NCI-H146 treated with DMSO at 0.1 percent for 48 hours (cell line): ENCODE data around the gene INSR.
"Not testable (repeated sequence)": the region's sequence is repeated elsewhere in the genome, so short reads cannot be mapped to it uniquely, and the experiment has no call there.

ENCODE experiments used
- DNase-seq: peaks from one replicate; lab custom pipeline; 2025; ENCODE audit not compliant: unreplicated experiment; lab: John Stamatoyannopoulos, UW

INSR gene

DNA sequence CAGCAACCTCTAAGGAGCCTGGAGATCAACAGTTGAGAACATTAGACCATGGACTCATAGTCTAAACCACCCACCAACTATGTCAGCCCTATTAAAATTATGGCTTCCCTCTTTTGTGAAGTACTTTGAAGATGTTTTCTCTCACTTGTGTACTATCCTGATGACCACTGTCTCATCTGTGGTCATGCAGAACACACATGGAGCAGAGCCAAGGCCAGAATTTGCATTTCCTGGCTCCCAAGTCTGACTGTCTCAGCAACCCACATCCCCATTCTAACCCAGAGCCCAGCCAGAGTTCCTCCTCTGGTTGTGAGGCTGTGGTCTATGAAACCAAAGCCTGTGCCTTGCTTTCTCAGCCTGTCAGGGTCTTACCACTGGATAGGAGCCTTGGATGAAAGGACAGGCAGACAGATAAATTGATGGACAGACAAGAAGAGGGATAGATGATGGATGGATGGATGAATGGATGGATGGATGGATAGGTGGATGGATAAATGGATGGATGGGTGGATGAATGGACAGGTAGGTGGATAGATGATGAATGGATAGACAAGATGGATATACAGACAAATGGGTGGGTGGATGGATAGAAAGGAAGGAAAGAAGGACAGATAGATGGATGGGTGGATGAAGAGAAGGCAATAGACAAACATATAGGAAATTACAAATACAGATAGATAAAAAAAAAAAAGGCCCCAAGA is 189.3 kb downstream of the INSR start:
- no peak for DNase-seq

GRCh38 chr19:7101498-7102253 is 192.5 kb downstream of the INSR start:
- DNase-seq, result no peak

GRCh38 chr19:7099597-7099921 is 194.7 kb downstream of the INSR start:
- no peak for DNase-seq

- peak; percentile 82 for DNase-seq
These were observed 195.3 kb downstream of the INSR start for GRCh38 chr19:7098701-7099596.

- DNase-seq, result no peak
These were observed 196.1 kb downstream of the INSR start for GRCh38 chr19:7098096-7098495.

DNA sequence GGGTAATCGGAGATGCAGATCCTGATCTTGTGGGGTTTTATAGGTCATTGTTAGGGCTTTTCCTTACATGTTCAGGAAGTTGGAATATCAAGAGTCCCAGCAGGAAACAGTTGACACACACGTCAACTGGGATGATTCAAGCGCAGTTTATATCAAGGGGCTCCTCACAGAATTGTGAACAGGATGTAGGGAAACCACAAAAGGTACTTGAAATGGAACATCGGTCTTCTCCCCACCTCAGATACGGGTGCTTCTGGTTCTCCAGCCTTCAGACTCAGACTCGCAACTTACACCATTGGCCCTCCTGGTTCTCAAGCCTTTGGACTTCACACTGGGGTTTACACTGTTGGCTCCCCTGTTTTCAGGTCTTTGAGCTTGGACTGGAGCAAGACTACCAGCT is 205.2 kb downstream of the INSR start:
- DNase-seq, result no peak

DNA sequence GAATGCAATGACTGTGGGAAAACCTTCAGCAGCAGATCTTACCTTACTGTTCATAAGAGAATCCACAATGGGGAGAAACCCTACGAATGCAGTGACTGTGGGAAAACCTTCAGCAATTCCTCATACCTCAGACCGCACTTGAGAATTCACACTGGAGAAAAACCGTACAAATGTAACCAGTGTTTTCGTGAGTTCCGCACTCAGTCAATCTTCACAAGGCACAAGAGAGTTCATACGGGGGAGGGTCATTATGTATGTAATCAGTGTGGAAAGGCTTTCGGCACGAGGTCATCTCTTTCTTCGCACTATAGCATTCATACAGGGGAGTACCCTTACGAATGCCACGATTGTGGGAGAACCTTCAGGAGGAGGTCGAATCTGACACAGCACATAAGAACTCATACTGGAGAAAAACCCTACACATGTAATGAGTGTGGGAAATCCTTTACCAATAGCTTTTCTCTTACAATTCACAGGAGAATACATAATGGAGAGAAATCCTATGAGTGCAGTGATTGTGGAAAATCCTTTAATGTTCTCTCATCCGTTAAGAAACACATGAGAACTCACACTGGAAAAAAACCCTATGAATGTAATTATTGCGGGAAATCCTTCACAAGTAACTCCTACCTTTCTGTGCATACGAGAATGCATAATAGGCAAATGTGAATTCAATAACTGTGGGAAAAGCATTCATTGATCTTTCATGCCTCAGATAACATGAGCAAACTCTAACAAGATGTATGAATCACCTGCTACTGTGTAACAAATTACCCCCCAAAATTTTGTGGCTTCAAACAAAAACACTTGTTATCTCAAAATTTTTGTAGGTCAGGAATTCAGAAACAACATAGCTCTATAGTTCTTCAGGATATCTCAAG is 210.9 kb downstream of the INSR start:
- no peak for DNase-seq

DNA sequence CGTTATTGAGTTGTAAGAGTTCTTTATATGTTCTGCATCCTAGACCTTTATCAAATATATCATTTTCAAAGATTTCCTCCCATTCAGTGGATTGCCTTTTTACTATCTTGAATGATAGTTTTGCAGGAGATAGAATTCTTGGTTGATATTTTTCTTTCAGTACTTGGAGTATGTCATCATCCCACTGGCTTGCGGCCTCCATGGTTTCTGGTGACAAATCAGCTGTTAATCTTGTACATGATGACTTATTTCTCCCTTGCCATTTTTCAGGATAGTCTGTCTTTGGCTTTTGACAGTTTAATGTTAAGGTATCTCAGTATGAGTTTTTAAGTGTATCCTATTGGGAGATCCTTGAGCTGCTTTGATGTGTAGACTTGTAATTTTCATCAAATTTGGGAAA is 216.2 kb downstream of the INSR start:
- DNase-seq, result no peak

DNA sequence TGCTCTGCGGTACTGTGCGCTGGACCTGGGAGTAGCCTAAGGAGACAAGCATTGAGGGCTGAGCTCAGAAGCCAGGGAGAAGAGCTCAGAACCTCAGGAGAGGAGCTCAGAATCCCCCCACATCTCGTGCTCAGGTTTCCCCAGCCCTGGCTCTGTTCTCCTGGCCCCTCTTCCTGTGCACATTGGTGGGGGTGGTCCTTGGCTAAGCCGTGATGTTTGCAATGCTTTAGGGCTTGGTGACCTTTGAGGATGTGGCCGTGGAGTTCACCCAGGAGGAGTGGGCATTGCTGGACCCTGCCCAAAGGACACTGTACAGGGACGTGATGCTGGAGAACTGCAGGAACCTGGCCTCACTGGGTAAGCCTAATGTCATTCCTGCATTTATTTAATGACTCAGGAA is 218.1 kb downstream of the INSR start:
- DNase-seq, result no peak

GRCh38 chr19:7074705-7075282 is 219.4 kb downstream of the INSR start:
- DNase-seq, result no peak

- no peak for DNase-seq
These were observed 221.7 kb downstream of the INSR start for GRCh38 chr19:7072541-7072940.

DNA sequence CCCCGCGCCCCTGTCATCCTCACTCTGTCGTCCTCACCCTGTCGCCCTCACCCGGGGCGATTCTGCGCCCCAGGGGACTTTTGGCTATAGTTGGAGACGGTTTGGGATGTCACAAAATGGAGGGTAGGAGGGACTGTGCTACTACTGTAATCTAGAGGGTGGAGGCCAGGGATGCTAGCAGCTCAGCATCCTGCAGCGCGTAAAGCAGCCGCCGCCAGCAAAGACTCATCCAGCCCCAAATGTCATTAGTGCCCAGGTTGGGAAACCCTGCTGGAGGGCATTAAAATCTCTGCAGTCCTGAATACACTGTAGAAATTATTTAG is 224.3 kb downstream of the INSR start:
- DNase-seq, result no peak

GRCh38 chr19:7069042-7069903 is 224.9 kb downstream of the INSR start, which contains the start of gene ZNF557:
Gene ZNF557, plus strand, starts transcription at chr19:7069703. Its CDS starts 5,372 bp downstream, at chr19:7075075.
- DNase-seq, result peak; percentile 81

GRCh38 chr19:7068599-7068998 is 225.6 kb downstream of the INSR start:
- no peak for DNase-seq

- DNase-seq, result no peak
These were observed 226.5 kb downstream of the INSR start for GRCh38 chr19:7067716-7068115.

DNA sequence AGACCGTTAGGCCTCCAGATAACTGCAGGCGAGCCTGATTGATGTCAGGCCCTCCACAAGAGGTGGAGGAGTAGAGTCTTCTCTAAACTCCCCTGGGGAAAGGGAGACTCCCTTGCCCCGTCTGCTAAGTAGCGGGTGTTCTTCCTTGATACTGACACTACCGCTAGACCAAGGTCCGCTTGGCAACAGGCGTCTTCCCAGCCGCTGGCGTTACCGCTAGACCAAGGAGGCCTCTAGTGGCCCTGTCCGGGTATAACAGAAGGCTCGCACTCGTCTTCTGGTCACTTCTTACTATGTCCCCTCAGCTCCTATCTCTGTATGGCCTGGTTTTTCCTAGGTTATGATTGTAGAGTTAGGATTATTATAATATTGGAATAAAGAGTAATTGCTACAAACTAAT is 227.1 kb downstream of the INSR start:
- not testable (repeated sequence) for DNase-seq

- DNase-seq, result no peak
These were observed 230.3 kb downstream of the INSR start for GRCh38 chr19:7063764-7064418.

GRCh38 chr19:7063339-7063738 is 230.9 kb downstream of the INSR start:
- DNase-seq, result no peak
